K562 (cell line): Measurements from ENCODE around the gene CD226. TPM values are rescaled to one million over a fixed set of nuclear protein-coding genes. Genes with fewer than 3 reads are reported as not detected.

ENCODE experiments used
- ATAC-seq: fragments of 200-7000 bp; cut with Tn5 transposase; 3 replicates; pipeline ENCODE4 v1.9.1; 2020; ENCODE audit warnings: moderate library complexity
- BruUV-seq: library from RNA; stranded (reverse); fragments of 400-500 nt; replicated peaks from 2 replicates; lab custom pipeline; 2021; lab: Mats Ljungman, UMichigan
- CTCF ChIA-PET: fragments of 300-600 bp; formaldehyde crosslinking; extraction: SDS; loops from one replicate; lab custom pipeline; 2021; ENCODE audit warnings: low intra/inter-chr PET ratio; lab: Yijun Ruan, JAX
- POLR2A ChIA-PET: fragments of 300-600, 350-650 bp; sonication (Branson Sonifier 250); formaldehyde crosslinking; extraction: SDS; loops from one replicate; lab custom pipeline; 2021; ENCODE audit warnings: antibody characterized with exemption, inconsistent platforms; lab: Yijun Ruan, JAX
- DNase-seq, 4 experiments: peaks; one replicate each; pipeline versions ENCODE4 v3.0.0 to v3.0.0-alpha.2; 2011 to 2018; ENCODE audit warnings: low spot score in 3 of 4, mixed read lengths in 3 of 4; ENCODE audit errors: extremely low read depth in 1 of 4
- FAIRE-seq: peaks from 2 replicates; lab custom pipeline; 2011; peaks lifted over from hg19 to GRCh38; lab: Jason Lieb, UNC
- H2AFZ ChIP-seq: 2 replicates; pipeline ENCODE4 v1.6.0; 2011; ENCODE audit warnings: low read depth, low read length, control low read depth, inconsistent platforms
- H3K27ac ChIP-seq: fragments of 200-600 bp; 3 replicates; pipeline ENCODE4 v1.8.0; 2011; ENCODE audit warnings: low read depth, mild to moderate bottlenecking, control low read depth, inconsistent platforms, low read length, moderate library complexity, mixed read lengths; ENCODE audit errors: extremely low read depth
- H3K27me3 ChIP-seq, 2 experiments: fragments of 300-600 bp in 1 of 2; 2 replicates in 1 of 2; 3 replicates in 1 of 2; pipeline versions ENCODE4 v1.6.0 to v1.8.0; 2011; ENCODE audit warnings: inconsistent platforms in 2 of 2, low read length in 2 of 2, mild to moderate bottlenecking in 1 of 2, mixed read lengths in 1 of 2, moderate library complexity in 1 of 2; ENCODE audit not compliant: control insufficient read depth in 2 of 2, insufficient read depth in 2 of 2
- H3K36me3 ChIP-seq: fragments of 300-600 bp; 3 replicates; pipeline ENCODE4 v1.8.0; 2011; ENCODE audit warnings: mild to moderate bottlenecking, low read length, inconsistent platforms; ENCODE audit not compliant: control insufficient read depth, insufficient read depth
- H3K4me1 ChIP-seq, 2 experiments: fragments of 200-600 bp in 1 of 2; replicated peaks in 1 of 2; 2 replicates in 1 of 2; 3 replicates in 1 of 2; pipeline versions ENCODE4 v1.5.1 to v1.8.0; 2011; ENCODE audit warnings: inconsistent platforms in 2 of 2, low read length in 2 of 2, mild to moderate bottlenecking in 1 of 2, mixed read lengths in 1 of 2, moderate library complexity in 1 of 2; ENCODE audit not compliant: control insufficient read depth in 2 of 2, insufficient read depth in 2 of 2
- H3K4me2 ChIP-seq: 2 replicates; pipeline ENCODE4 v1.6.1; 2011; ENCODE audit warnings: low read length, control low read depth, inconsistent platforms, mixed read lengths; ENCODE audit not compliant: insufficient read depth
- H3K4me3 ChIP-seq: fragments of 200-600 bp; sonication (generic), shearing (Covaris generic); 2 replicates; pipeline ENCODE4 v1.5.1; 2016; ENCODE audit warnings: control low read depth, inconsistent platforms
- H3K79me2 ChIP-seq: fragments of 200-600 bp; 3 replicates; pipeline ENCODE4 v1.8.0; 2011; ENCODE audit warnings: low read length, inconsistent platforms; ENCODE audit not compliant: control insufficient read depth, insufficient read depth
- H3K9ac ChIP-seq, 2 experiments: 2 replicates each; pipeline versions ENCODE4 v1.6.0 to v1.6.1; 2011; ENCODE audit warnings: low read depth in 2 of 2, low read length in 2 of 2, control low read depth in 1 of 2, inconsistent platforms in 1 of 2, mild to moderate bottlenecking in 1 of 2, mixed read lengths in 1 of 2; ENCODE audit not compliant: insufficient read depth in 1 of 2
- H3K9me1 ChIP-seq: one replicate; pipeline ENCODE4 v1.6.0; 2011; ENCODE audit warnings: inconsistent platforms, mild to moderate bottlenecking, low read length, moderate library complexity; ENCODE audit not compliant: control insufficient read depth, insufficient read depth
- H3K9me3 ChIP-seq: replicated peaks from 2 replicates; pipeline ENCODE4 v1.5.1; 2011; ENCODE audit warnings: low read depth, low read length, inconsistent platforms; ENCODE audit not compliant: control insufficient read depth, insufficient read depth
- H4K20me1 ChIP-seq: replicated peaks from 2 replicates; pipeline ENCODE4 v1.6.1; 2011; ENCODE audit warnings: low read length, inconsistent platforms, mixed read lengths; ENCODE audit not compliant: control insufficient read depth, insufficient read depth
- ARID1B ChIP-seq: fragments of 450-650 bp; IDR thresholded peaks from 2 replicates; pipeline ENCODE4 v1.6.1; 2016; ENCODE audit warnings: antibody characterized with exemption, mild to moderate bottlenecking, inconsistent platforms
- ATF3 ChIP-seq, 2 experiments: fragments of 450-650 bp in 1 of 2; sonication (generic) in 1 of 2; formaldehyde crosslinking in 1 of 2; IDR thresholded peaks in 1 of 2; conservative IDR thresholded peaks in 1 of 2; 2 replicates each; pipeline versions ENCODE4 v1.6.1 to v1.8.1; 2016 to 2023; ENCODE audit warnings: mild to moderate bottlenecking in 2 of 2, moderate library complexity in 2 of 2, inconsistent platforms in 1 of 2, missing genetic modification reagents in 1 of 2
- BHLHE40 ChIP-seq: IDR thresholded peaks from 2 replicates; pipeline ENCODE4 v1.6.1; 2011; ENCODE audit warnings: low read length, improper control_type of control experiment
- BRCA1 ChIP-seq, 2 experiments: fragments of 450-650 bp in 1 of 2; sonication (generic) in 1 of 2; formaldehyde crosslinking in 1 of 2; IDR thresholded peaks; 2 replicates each; pipeline versions ENCODE4 v1.5.0 to v1.6.1; 2017 to 2020; ENCODE audit warnings: mild to moderate bottlenecking in 1 of 2, missing genetic modification reagents in 1 of 2
- CBFA2T3 ChIP-seq: fragments of 450-650 bp; IDR thresholded peaks from 2 replicates; pipeline ENCODE4 v1.6.1; 2017
- CBX3 ChIP-seq, 2 experiments: IDR thresholded peaks; 1 replicate in 1 of 2; 2 replicates in 1 of 2; pipeline ENCODE4 v1.6.1; 2012; ENCODE audit warnings: inconsistent platforms in 2 of 2, low read length in 2 of 2, borderline replicate concordance in 1 of 2, control low read depth in 1 of 2
- DPF2 ChIP-seq: fragments of 450-650 bp; IDR thresholded peaks from 2 replicates; pipeline ENCODE4 v1.6.1; 2016
- E2F1 ChIP-seq: sonication (generic); formaldehyde crosslinking; IDR thresholded peaks from 2 replicates; pipeline ENCODE4 v1.8.1; 2023; ENCODE audit warnings: mild to moderate bottlenecking, missing genetic modification reagents, moderate library complexity
- FOXA3 ChIP-seq, 2 experiments: fragments of 450-650 bp in 1 of 2; sonication (generic) in 1 of 2; formaldehyde crosslinking; IDR thresholded peaks in 1 of 2; conservative IDR thresholded peaks in 1 of 2; 2 replicates each; pipeline versions ENCODE4 v1.4.0 to v1.8.0; 2020 to 2022; ENCODE audit warnings: mild to moderate bottlenecking in 2 of 2, missing genetic modification reagents in 1 of 2
- FOXM1 ChIP-seq, 2 experiments: fragments of 450-650 bp in 1 of 2; sonication (generic) in 1 of 2; formaldehyde crosslinking in 1 of 2; IDR thresholded peaks; 2 replicates each; pipeline versions ENCODE4 v1.6.1 to v1.9.0; 2017 to 2022; ENCODE audit warnings: low read depth in 2 of 2, mild to moderate bottlenecking in 2 of 2, missing genetic modification reagents in 1 of 2, moderate library complexity in 1 of 2
- HDAC3 ChIP-seq: fragments of 450-650 bp; IDR thresholded peaks from 2 replicates; pipeline ENCODE4 v1.6.1; 2018; ENCODE audit warnings: borderline replicate concordance, mild to moderate bottlenecking, moderate library complexity; ENCODE audit not compliant: partially characterized antibody
- MAFG ChIP-seq: fragments of 450-650 bp; conservative IDR thresholded peaks from 2 replicates; pipeline ENCODE4 v1.6.1; 2016; ENCODE audit warnings: missing genetic modification characterization, missing compliant biosample characterization
- NR2C1 ChIP-seq, 2 experiments: fragments of 450-650 bp; IDR thresholded peaks; 2 replicates each; pipeline ENCODE4 v1.6.1; 2017; ENCODE audit warnings: mild to moderate bottlenecking in 2 of 2, antibody characterized with exemption in 1 of 2, inconsistent platforms in 1 of 2, missing compliant biosample characterization in 1 of 2, missing genetic modification characterization in 1 of 2
- PML ChIP-seq: IDR thresholded peaks from 2 replicates; pipeline ENCODE4 v1.6.1; 2012; ENCODE audit warnings: low read length, inconsistent platforms
- POLR3A ChIP-seq: IDR thresholded peaks from 2 replicates; pipeline ENCODE4 v1.6.1; 2011; ENCODE audit warnings: borderline replicate concordance, mild to moderate bottlenecking, moderate library complexity; ENCODE audit not compliant: insufficient read length, insufficient read depth; ENCODE audit errors: extremely low read depth
- TEAD2 ChIP-seq: fragments of 450-650 bp; IDR thresholded peaks from 2 replicates; pipeline ENCODE4 v1.6.1; 2016; ENCODE audit warnings: missing genetic modification characterization, control low read depth, missing compliant biosample characterization
- TRIM28 ChIP-seq: fragments of 450-650 bp; IDR thresholded peaks from 2 replicates; pipeline ENCODE4 v1.6.1; 2017
- U2AF1 ChIP-seq: fragments of 200-400 bp; formaldehyde crosslinking; optimal IDR thresholded peaks from 2 replicates; pipeline ENCODE3; 2017; ENCODE audit warnings: mild to moderate bottlenecking, low read depth, low read length, moderate library complexity
- ZBTB12 ChIP-seq: fragments of 250-450 bp; sonication (Bioruptor Pico); IDR thresholded peaks from 2 replicates; pipeline ENCODE4 v1.4.0; 2020
- WGBS: fragments of 100-300 bp; shearing (Covaris generic); methylation state at CpG from one replicate; pipeline ENCODE4 v1.1.6; 2016; ENCODE audit warnings: low coverage, mixed read lengths; ENCODE audit not compliant: insufficient coverage; ENCODE audit errors: missing lambda C conversion rate; 5-methylcytosine and 5-hydroxymethylcytosine counted together
- in situ Hi-C: fragments of 300-500 bp; cut with MboI; formaldehyde crosslinking; loops from 4 replicates; pipeline ENCODE4 v1.15.0; 2018; ENCODE audit warnings: inconsistent platforms, mixed read lengths
- intact Hi-C: fragments of 100-400 bp; cut with micrococcal nuclease; formaldehyde crosslinking; loops from 2 replicates; pipeline ENCODE4 v1.14.2; 2022
- polyA plus RNA-seq, 8 experiments: library from polyadenylated mRNA; depleted of rRNA in 4 of 8; stranded (reverse) in 5 of 8; unstranded in 3 of 8; fragments of >200 nt; fragmentation: Nextera tagmentation in 2 of 8; fragmentation: Illumina TruSeq in 1 of 8; extraction: Ambion mirVana in 2 of 8; extraction: Trizol in 1 of 8; gene quantifications; 2 replicates each; pipeline versions ENCODE4 v1.2.1 to v1.2.3, GENCODE V29; 2011 to 2014; ENCODE audit warnings: inconsistent platforms in 1 of 8, missing spikeins in 1 of 8
- total RNA-seq, 7 experiments: library from RNA; depleted of rRNA in 6 of 7; stranded (reverse); fragments of >200 nt in 6 of 7; fragmentation: Illumina TruSeq in 2 of 7; extraction: Trizol in 2 of 7; gene quantifications; 2 replicates each; pipeline versions ENCODE4 v1.2.1 to v1.2.3, GENCODE V29; 2011 to 2021; ENCODE audit warnings: low replicate concordance in 1 of 7

Gene CD226
- total and polyA plus RNA-seq, 9 of the 15 experiments (the other 6 are each of a cell fraction or from before 2014, with no cell fraction given), result 0.32 to 1.7 (median 0.80) TPM

- Histone ChIP-seq H3K9me3 (no peaks in the 10 kb centered on the region), H3K27ac (peak overlapping the region; percentile 48; the same call in 1 of the 3 replicates), H2AFZ (peak overlapping the region; percentile 60; the same call in 1 of the 2 replicates), H4K20me1 (no peaks in the 10 kb centered on the region), H3K36me3 (no peaks in the 10 kb centered on the region), H3K4me1 (peaks cover 0 to 17% of the 10 kb centered on the region in 2 experiments; a peak in 2 of 5 replicates), H3K4me3 (no peak overlapping the region), H3K27me3 (no peaks in the 10 kb centered on the region), H3K9me1 (no peaks in the 10 kb centered on the region), H3K79me2 (no peaks in the 10 kb centered on the region), H3K9ac (peak overlapping the region in 1 of 2 experiments; percentile 36; a peak in 1 of 4 replicates), H3K4me2 (peak overlapping the region; percentile 61)
- ChIA-PET POLR2A (no interaction called here), CTCF (no interaction called here)
- intact Hi-C loops, result loop anchor here (5.0 kb wide), 1 partner anchor 66 kb away; no protein-coding TSS in a partner anchor
- in situ Hi-C loops, result no loop called here
- FAIRE-seq (peak; percentile 69), DNase-seq (peak; percentile 26 to 58 (median 44)), ATAC-seq (peak; percentile 76)
- BruUV-seq, result no TSS peak
- whole genome bisulfite sequencing, result 0% methylated on average over 1 of the region's 3 CpGs
- TF ChIP-seq BRCA1 (IDR thresholded peaks at IDR 0.05) (no peak), BRCA1 (CRISPR knock-in tag; IDR thresholded peaks at IDR 0.05) (no peak), BHLHE40 (peak; percentile 51; the same call in 1 of the 2 replicates), CBFA2T3 (peak; percentile 90), TRIM28 (no peak), MAFG (tag) (no peak), HDAC3 (no peak), E2F1 (CRISPR knock-in tag) (no peak), DPF2 (peak; percentile 78), POLR3A (no peak), NR2C1 (IDR thresholded peaks at IDR 0.05) (no peak), NR2C1 (tag; IDR thresholded peaks at IDR 0.05) (no peak), FOXA3 (CRISPR knock-in tag; conservative IDR thresholded peaks at IDR 0.05 in 1 of 2, IDR thresholded peaks at IDR 0.05 in 1 of 2) (no peak), ZBTB12 (CRISPR knock-in tag) (no peak), ARID1B (peak; percentile 92), PML (0 out of 2 replicates have a peak, but pooled peaks have one; percentile 46), CBX3 (IDR thresholded peaks at IDR 0.05; ENCODE audit: borderline replicate concordance in 1 of 2, low read length in 2 of 2) (no peak), U2AF1 (no peak), ATF3 (IDR thresholded peaks at IDR 0.05) (no peak), ATF3 (CRISPR knock-in tag; conservative IDR thresholded peaks at IDR 0.05) (no peak), TEAD2 (tag) (no peak), FOXM1 (IDR thresholded peaks at IDR 0.05; ENCODE audit: low read depth) (peak; percentile 56; the same call in 1 of the 2 replicates), FOXM1 (CRISPR knock-in tag; IDR thresholded peaks at IDR 0.05; ENCODE audit: low read depth) (no peak)
Observed at GRCh38 chr18:69961718-69962117, 14.0 kb upstream of the CD226 start.
